Endothelial cell (in vitro differentiated cells): Measurements from ENCODE around the gene SARS1. TPM values are rescaled to one million over a fixed set of nuclear protein-coding genes. Genes with fewer than 3 reads are reported as not detected.

ENCODE experiments used
- DNase-seq: peaks from one replicate; pipeline ENCODE4 v3.0.0; 2021; ENCODE audit warnings: low spot score
- H3K27ac Mint-ChIP-seq: one replicate; pipeline ENCODE4 v1.8.0; 2021; ENCODE audit warnings: mixed read lengths, inconsistent platforms; ENCODE audit not compliant: unreplicated experiment
- H3K27me3 Mint-ChIP-seq: one replicate; pipeline ENCODE4 v1.8.0; 2021; ENCODE audit warnings: mild to moderate bottlenecking, moderate library complexity, mixed read lengths, inconsistent platforms; ENCODE audit not compliant: unreplicated experiment
- H3K36me3 Mint-ChIP-seq: one replicate; pipeline ENCODE4 v1.8.0; 2021; ENCODE audit warnings: mild to moderate bottlenecking, low read depth, mixed read lengths, inconsistent platforms; ENCODE audit not compliant: unreplicated experiment
- H3K4me1 Mint-ChIP-seq: one replicate; pipeline ENCODE4 v1.8.0; 2021; ENCODE audit warnings: mild to moderate bottlenecking, mixed read lengths, inconsistent platforms; ENCODE audit not compliant: unreplicated experiment
- H3K4me3 Mint-ChIP-seq: one replicate; pipeline ENCODE4 v1.8.0; 2021; ENCODE audit warnings: mild to moderate bottlenecking, mixed read lengths, inconsistent platforms; ENCODE audit not compliant: unreplicated experiment
- H3K9me3 Mint-ChIP-seq: one replicate; pipeline ENCODE4 v1.8.0; 2021; ENCODE audit warnings: mixed read lengths, inconsistent platforms; ENCODE audit not compliant: unreplicated experiment
- total RNA-seq: library from RNA; stranded (reverse); fragmentation: NEBNext Ultra II Directional; extraction: Animal tissue kit (Norgen Biotek cat#: 25700); gene quantifications from one replicate; pipeline ENCODE4 v1.2.1, GENCODE V29; 2021; ENCODE audit not compliant: unreplicated experiment
- TF ChIP-seq, protein P1 (sequence below): fragments of 200-600 bp; sonication (generic); IDR thresholded peaks from one replicate; pipeline ENCODE4 v1.5.0; 2021; ENCODE audit warnings: antibody characterized with exemption; ENCODE audit not compliant: unreplicated experiment

SARS1 gene
- total RNA-seq, 1 donor from 2014 or later, result 125 TPM

- peaks cover 7% of the 10 kb centered on the region for H3K4me1 Mint-ChIP-seq
- peaks cover 16% of the 10 kb centered on the region for H3K27me3 Mint-ChIP-seq
- H3K9me3 Mint-ChIP-seq, result no peaks in the 10 kb centered on the region
- H3K27ac Mint-ChIP-seq, result no peak overlapping the region
- no peak overlapping the region for H3K4me3 Mint-ChIP-seq
- no peaks in the 10 kb centered on the region for H3K36me3 Mint-ChIP-seq
- DNase-seq, result no peak
- TF ChIP-seq, protein P1, sequence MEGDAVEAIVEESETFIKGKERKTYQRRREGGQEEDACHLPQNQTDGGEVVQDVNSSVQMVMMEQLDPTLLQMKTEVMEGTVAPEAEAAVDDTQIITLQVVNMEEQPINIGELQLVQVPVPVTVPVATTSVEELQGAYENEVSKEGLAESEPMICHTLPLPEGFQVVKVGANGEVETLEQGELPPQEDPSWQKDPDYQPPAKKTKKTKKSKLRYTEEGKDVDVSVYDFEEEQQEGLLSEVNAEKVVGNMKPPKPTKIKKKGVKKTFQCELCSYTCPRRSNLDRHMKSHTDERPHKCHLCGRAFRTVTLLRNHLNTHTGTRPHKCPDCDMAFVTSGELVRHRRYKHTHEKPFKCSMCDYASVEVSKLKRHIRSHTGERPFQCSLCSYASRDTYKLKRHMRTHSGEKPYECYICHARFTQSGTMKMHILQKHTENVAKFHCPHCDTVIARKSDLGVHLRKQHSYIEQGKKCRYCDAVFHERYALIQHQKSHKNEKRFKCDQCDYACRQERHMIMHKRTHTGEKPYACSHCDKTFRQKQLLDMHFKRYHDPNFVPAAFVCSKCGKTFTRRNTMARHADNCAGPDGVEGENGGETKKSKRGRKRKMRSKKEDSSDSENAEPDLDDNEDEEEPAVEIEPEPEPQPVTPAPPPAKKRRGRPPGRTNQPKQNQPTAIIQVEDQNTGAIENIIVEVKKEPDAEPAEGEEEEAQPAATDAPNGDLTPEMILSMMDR, result no peak
Measured at GRCh38 chr1:109269212-109269980, 55.7 kb downstream of the SARS1 start.

DNA sequence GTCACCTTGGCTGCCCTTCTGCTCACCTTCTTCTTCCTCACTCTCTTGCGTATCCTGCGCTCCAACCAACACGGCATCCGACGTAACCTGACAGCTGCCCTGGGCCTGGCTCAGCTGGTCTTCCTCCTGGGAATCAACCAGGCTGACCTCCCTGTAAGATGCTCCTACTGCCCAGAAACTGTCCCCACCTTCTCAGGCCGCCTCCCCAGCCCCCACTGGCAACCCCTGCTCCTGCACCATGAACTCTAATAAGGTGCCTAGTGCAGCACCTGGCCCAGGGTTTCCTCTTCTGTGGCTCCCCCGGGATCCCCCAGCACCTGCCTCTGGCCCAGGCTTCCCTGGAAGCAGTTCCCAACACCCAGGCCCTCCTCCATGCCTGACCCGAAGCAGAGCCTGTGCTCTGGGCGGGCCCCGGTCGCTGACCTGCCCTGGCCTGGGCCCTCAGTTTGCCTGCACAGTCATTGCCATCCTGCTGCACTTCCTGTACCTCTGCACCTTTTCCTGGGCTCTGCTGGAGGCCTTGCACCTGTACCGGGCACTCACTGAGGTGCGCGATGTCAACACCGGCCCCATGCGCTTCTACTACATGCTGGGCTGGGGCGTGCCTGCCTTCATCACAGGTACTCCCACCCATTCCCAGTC lies 56.4 kb downstream of the SARS1 start:
- DNase-seq, result no peak
- Mint-ChIP-seq H3K27ac (peak overlapping the region; percentile 28), H3K4me1 (peaks cover 12% of the 10 kb centered on the region), H3K9me3 (no peaks in the 10 kb centered on the region), H3K4me3 (no peak overlapping the region), H3K36me3 (no peaks in the 10 kb centered on the region), H3K27me3 (peaks cover 16% of the 10 kb centered on the region)
- TF ChIP-seq, protein P1, result no peak

- Mint-ChIP-seq H3K9me3 (no peaks in the 10 kb centered on the region), H3K4me1 (peaks cover 19% of the 10 kb centered on the region), H3K27ac (peak overlapping the region; percentile 57), H3K36me3 (no peaks in the 10 kb centered on the region), H3K4me3 (no peak overlapping the region), H3K27me3 (peaks cover 18% of the 10 kb centered on the region)
- DNase-seq, result no peak
- TF ChIP-seq, protein P1, result no peak
Measured at GRCh38 chr1:109270623-109271317, 57.1 kb downstream of the SARS1 start.

GRCh38 chr1:109271458-109271857 lies 57.7 kb downstream of the SARS1 start:
- peak overlapping the region; percentile 30 for H3K27ac Mint-ChIP-seq
- H3K9me3 Mint-ChIP-seq, result no peaks in the 10 kb centered on the region
- no peaks in the 10 kb centered on the region for H3K36me3 Mint-ChIP-seq
- peaks cover 16% of the 10 kb centered on the region for H3K27me3 Mint-ChIP-seq
- peak; percentile 2 for DNase-seq
- H3K4me1 Mint-ChIP-seq, result peaks cover 22% of the 10 kb centered on the region
- no peak overlapping the region for H3K4me3 Mint-ChIP-seq
- TF ChIP-seq, protein P1, result no peak
